ENCODE measurements around the gene KCNJ6.

The KCNJ6 gene

GRCh38 chr21:37877888-37878684, 38.2 kb downstream of the KCNJ6 start:
- no peak overlapping the region for H3K4me3 ChIP-seq (ENCODE audit: low read depth, low read length)
- H3K27me3 ChIP-seq (ENCODE audit: insufficient read depth, low read length) = no peaks in the 10 kb centered on the region
- no peaks in the 10 kb centered on the region for H3K79me2 ChIP-seq (ENCODE audit: control insufficient read depth, insufficient read depth, low read length, unreplicated experiment)
- no peak overlapping the region for H3K27ac ChIP-seq (ENCODE audit: low read depth, low read length)
- peaks cover 35% of the 10 kb centered on the region for H3K4me1 ChIP-seq (ENCODE audit: control insufficient read depth, insufficient read depth, low read length, unreplicated experiment)
- H2AFZ ChIP-seq (ENCODE audit: low read length, unreplicated experiment) = no peak overlapping the region
- H3K36me3 ChIP-seq (ENCODE audit: insufficient read depth, low read length) = no peaks in the 10 kb centered on the region

DNA sequence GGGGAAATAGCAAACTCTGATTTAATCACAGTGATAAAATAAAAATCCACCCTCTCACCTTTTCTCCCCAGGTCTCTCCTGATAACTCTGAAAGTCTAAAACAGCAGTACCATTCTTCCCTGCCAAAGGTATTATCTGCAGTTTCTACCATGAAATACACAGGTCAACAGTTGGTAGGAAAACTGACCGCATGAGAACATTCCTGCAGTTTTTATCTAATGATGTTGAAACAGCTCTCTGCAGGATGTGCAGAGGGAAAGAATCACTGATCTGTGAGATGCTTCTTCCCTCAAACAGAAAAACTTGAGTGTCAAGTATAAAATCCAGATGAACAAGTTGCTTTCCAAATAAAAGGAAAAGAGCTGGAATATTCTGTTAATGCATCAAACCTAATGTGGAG, 39.1 kb downstream of the KCNJ6 start:
- Histone ChIP-seq H2AFZ (ENCODE audit: low read length, unreplicated experiment) (no peak overlapping the region), H3K36me3 (ENCODE audit: insufficient read depth, low read length) (no peaks in the 10 kb centered on the region), H3K27me3 (ENCODE audit: insufficient read depth, low read length) (no peaks in the 10 kb centered on the region), H3K27ac (ENCODE audit: low read depth, low read length) (no peak overlapping the region), H3K4me1 (ENCODE audit: control insufficient read depth, insufficient read depth, low read length, unreplicated experiment) (peaks cover 37% of the 10 kb centered on the region), H3K79me2 (ENCODE audit: control insufficient read depth, insufficient read depth, low read length, unreplicated experiment) (no peaks in the 10 kb centered on the region), H3K4me3 (ENCODE audit: low read depth, low read length) (no peak overlapping the region; the same call in 1 of the 2 replicates)

DNA sequence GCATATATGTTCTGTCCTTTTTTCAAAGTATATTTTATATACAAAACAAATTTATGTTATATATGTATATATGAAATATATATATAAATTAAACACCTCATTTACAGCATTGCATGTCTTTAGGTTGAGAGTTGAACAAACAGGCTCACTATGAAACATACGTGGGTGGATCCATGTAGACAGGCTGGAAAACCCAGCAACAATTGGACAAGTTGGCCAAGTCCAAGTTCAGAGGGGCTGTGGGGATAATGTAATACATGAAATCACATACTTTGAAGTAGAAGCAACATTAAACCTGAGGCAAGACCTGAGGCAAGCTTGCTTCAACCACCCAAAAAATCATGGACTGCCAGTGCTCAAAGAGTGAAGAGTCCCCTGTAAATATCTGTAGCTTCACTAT, 39.7 kb downstream of the KCNJ6 start:
- H3K79me2 ChIP-seq (ENCODE audit: control insufficient read depth, insufficient read depth, low read length, unreplicated experiment) = no peaks in the 10 kb centered on the region
- no peak overlapping the region for H2AFZ ChIP-seq (ENCODE audit: low read length, unreplicated experiment)
- no peaks in the 10 kb centered on the region for H3K36me3 ChIP-seq (ENCODE audit: insufficient read depth, low read length)
- no peak overlapping the region for H3K27ac ChIP-seq (ENCODE audit: low read depth, low read length)
- H3K4me1 ChIP-seq (ENCODE audit: control insufficient read depth, insufficient read depth, low read length, unreplicated experiment) = peaks cover 43% of the 10 kb centered on the region
- H3K27me3 ChIP-seq (ENCODE audit: insufficient read depth, low read length) = no peaks in the 10 kb centered on the region
- H3K4me3 ChIP-seq (ENCODE audit: low read depth, low read length) = no peak overlapping the region; the same call in 1 of the 2 replicates

- H3K27me3 ChIP-seq (ENCODE audit: insufficient read depth, low read length) = no peaks in the 10 kb centered on the region
- H3K4me3 ChIP-seq (ENCODE audit: low read depth, low read length) = no peak overlapping the region
- H3K27ac ChIP-seq (ENCODE audit: low read depth, low read length) = no peak overlapping the region
- H3K36me3 ChIP-seq (ENCODE audit: insufficient read depth, low read length) = no peaks in the 10 kb centered on the region
- H2AFZ ChIP-seq (ENCODE audit: low read length, unreplicated experiment) = no peak overlapping the region
- no peaks in the 10 kb centered on the region for H3K79me2 ChIP-seq (ENCODE audit: control insufficient read depth, insufficient read depth, low read length, unreplicated experiment)
- peaks cover 57% of the 10 kb centered on the region for H3K4me1 ChIP-seq (ENCODE audit: control insufficient read depth, insufficient read depth, low read length, unreplicated experiment)
These were observed 41.1 kb downstream of the KCNJ6 start for GRCh38 chr21:37874904-37875780.

GRCh38 chr21:37874481-37874880, 41.8 kb downstream of the KCNJ6 start:
- peaks cover 61% of the 10 kb centered on the region for H3K4me1 ChIP-seq (ENCODE audit: control insufficient read depth, insufficient read depth, low read length, unreplicated experiment)
- no peak overlapping the region for H3K27ac ChIP-seq (ENCODE audit: low read depth, low read length)
- H3K36me3 ChIP-seq (ENCODE audit: insufficient read depth, low read length) = no peaks in the 10 kb centered on the region
- no peaks in the 10 kb centered on the region for H3K27me3 ChIP-seq (ENCODE audit: insufficient read depth, low read length)
- H3K79me2 ChIP-seq (ENCODE audit: control insufficient read depth, insufficient read depth, low read length, unreplicated experiment) = no peaks in the 10 kb centered on the region
- H2AFZ ChIP-seq (ENCODE audit: low read length, unreplicated experiment) = no peak overlapping the region
- no peak overlapping the region for H3K4me3 ChIP-seq (ENCODE audit: low read depth, low read length)

DNA sequence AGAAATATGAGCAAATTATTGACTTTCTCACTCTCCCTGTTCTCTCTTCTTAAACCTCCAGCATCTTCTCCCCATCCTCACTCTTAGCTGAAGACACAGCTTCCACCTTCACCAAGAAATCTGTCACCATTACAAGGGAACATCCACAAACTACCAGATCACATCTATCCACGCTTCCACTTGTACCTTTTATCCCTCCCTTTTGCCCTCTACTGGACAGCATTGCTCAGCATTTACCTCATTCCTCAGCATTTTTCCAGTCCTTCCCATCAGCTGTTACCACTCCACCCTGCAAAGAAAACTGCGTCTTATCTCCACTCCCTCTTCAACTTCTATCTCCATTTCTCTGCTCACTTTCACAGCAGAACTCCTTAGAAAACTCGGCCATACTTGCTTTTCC, 42.6 kb downstream of the KCNJ6 start:
- Histone ChIP-seq H3K27me3 (ENCODE audit: insufficient read depth, low read length) (no peaks in the 10 kb centered on the region), H3K4me1 (ENCODE audit: control insufficient read depth, insufficient read depth, low read length, unreplicated experiment) (peaks cover 61% of the 10 kb centered on the region), H2AFZ (ENCODE audit: low read length, unreplicated experiment) (no peak overlapping the region), H3K27ac (ENCODE audit: low read depth, low read length) (no peak overlapping the region), H3K4me3 (ENCODE audit: low read depth, low read length) (no peak overlapping the region), H3K36me3 (ENCODE audit: insufficient read depth, low read length) (no peaks in the 10 kb centered on the region), H3K79me2 (ENCODE audit: control insufficient read depth, insufficient read depth, low read length, unreplicated experiment) (no peaks in the 10 kb centered on the region)

DNA sequence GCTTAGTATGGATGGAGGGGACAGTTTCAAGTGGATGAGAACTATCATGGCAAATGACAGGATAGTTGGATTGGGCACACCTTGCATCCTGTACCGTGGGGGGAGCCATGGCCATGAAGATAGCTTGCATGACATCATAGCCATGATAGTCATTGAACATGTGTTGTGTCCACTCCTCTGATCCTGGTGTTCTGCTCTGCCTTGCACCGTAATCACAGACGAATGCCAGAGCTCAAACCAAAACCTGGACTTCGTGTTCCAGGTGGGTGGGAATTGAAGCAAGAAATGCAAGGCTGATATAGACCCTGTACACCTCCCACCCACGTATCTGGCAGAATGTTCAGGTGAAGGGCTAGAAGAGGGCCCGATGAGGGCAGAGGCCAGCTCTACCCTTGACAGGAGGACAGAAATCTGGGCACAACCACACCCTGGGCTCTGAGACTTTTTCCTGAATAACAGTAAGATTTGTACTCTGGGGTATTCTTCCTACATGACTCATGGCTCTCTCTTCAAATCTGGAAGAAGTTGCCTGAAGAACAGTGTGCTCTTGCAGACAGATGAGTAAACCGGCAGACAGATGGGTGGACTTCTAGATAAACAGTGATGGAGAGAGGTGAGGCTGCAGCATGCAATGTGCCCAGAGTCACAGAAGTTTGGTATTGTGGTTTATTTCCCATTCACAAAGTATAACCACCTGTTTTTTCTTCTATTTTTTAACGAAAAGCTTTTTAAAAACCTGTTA, 45.0 kb downstream of the KCNJ6 start:
- Histone ChIP-seq H3K4me3 (ENCODE audit: low read depth, low read length) (peak overlapping the region; percentile 37; the same call in 1 of the 2 replicates), H3K27ac (ENCODE audit: low read depth, low read length) (peak overlapping the region; percentile 62), H3K27me3 (ENCODE audit: insufficient read depth, low read length) (no peaks in the 10 kb centered on the region), H2AFZ (ENCODE audit: low read length, unreplicated experiment) (peak overlapping the region; percentile 49), H3K4me1 (ENCODE audit: control insufficient read depth, insufficient read depth, low read length, unreplicated experiment) (peaks cover 43% of the 10 kb centered on the region), H3K79me2 (ENCODE audit: control insufficient read depth, insufficient read depth, low read length, unreplicated experiment) (no peaks in the 10 kb centered on the region), H3K36me3 (ENCODE audit: insufficient read depth, low read length) (no peaks in the 10 kb centered on the region)

DNA sequence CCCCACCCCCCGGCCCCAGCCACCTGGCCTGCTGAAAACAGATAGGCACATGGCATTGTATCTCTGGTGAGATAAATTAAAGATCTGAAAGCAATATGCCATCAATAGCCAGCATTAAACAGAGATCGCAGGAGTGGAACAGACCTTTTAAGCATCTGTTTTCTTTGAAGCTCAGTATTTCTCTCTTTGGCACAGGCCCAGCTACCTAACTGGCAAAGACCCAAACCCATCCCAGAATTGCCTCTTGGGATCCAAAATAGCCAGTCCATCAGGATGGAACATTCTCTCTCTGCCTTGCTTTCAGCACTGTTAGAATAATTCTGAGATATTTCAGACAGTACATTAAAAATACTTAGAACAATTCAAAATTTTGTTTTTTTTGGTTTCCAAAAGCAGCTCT, 46.0 kb downstream of the KCNJ6 start:
- Histone ChIP-seq H3K27ac (ENCODE audit: low read depth, low read length) (no peak overlapping the region), H3K4me1 (ENCODE audit: control insufficient read depth, insufficient read depth, low read length, unreplicated experiment) (peaks cover 43% of the 10 kb centered on the region), H3K4me3 (ENCODE audit: low read depth, low read length) (no peak overlapping the region), H3K79me2 (ENCODE audit: control insufficient read depth, insufficient read depth, low read length, unreplicated experiment) (no peaks in the 10 kb centered on the region), H3K27me3 (ENCODE audit: insufficient read depth, low read length) (no peaks in the 10 kb centered on the region), H3K36me3 (ENCODE audit: insufficient read depth, low read length) (no peaks in the 10 kb centered on the region), H2AFZ (ENCODE audit: low read length, unreplicated experiment) (no peak overlapping the region)

GRCh38 chr21:37869661-37870060, 46.6 kb downstream of the KCNJ6 start:
- H3K36me3 ChIP-seq (ENCODE audit: insufficient read depth, low read length) = no peaks in the 10 kb centered on the region
- no peaks in the 10 kb centered on the region for H3K27me3 ChIP-seq (ENCODE audit: insufficient read depth, low read length)
- no peak overlapping the region for H3K27ac ChIP-seq (ENCODE audit: low read depth, low read length)
- H3K4me3 ChIP-seq (ENCODE audit: low read depth, low read length) = no peak overlapping the region
- H2AFZ ChIP-seq (ENCODE audit: low read length, unreplicated experiment) = no peak overlapping the region
- peaks cover 47% of the 10 kb centered on the region for H3K4me1 ChIP-seq (ENCODE audit: control insufficient read depth, insufficient read depth, low read length, unreplicated experiment)
- no peaks in the 10 kb centered on the region for H3K79me2 ChIP-seq (ENCODE audit: control insufficient read depth, insufficient read depth, low read length, unreplicated experiment)

- no peaks in the 10 kb centered on the region for H3K79me2 ChIP-seq (ENCODE audit: control insufficient read depth, insufficient read depth, low read length, unreplicated experiment)
- H3K4me1 ChIP-seq (ENCODE audit: control insufficient read depth, insufficient read depth, low read length, unreplicated experiment) = peaks cover 43% of the 10 kb centered on the region
- peak overlapping the region; percentile 1 for H2AFZ ChIP-seq (ENCODE audit: low read length, unreplicated experiment)
- no peaks in the 10 kb centered on the region for H3K27me3 ChIP-seq (ENCODE audit: insufficient read depth, low read length)
- no peak overlapping the region for H3K27ac ChIP-seq (ENCODE audit: low read depth, low read length)
- no peaks in the 10 kb centered on the region for H3K36me3 ChIP-seq (ENCODE audit: insufficient read depth, low read length)
- no peak overlapping the region for H3K4me3 ChIP-seq (ENCODE audit: low read depth, low read length)
These were observed 47.6 kb downstream of the KCNJ6 start for GRCh38 chr21:37868446-37869295.

Data from ACC112 (cell line).